Smooth muscle cell (in vitro differentiated cells): ENCODE results near the gene PRRT3. TPM values are rescaled to one million over a fixed set of nuclear protein-coding genes. Genes with fewer than 3 reads are reported as not detected.

ENCODE experiments used
- DNase-seq: peaks from one replicate; lab custom pipeline; 2025; ENCODE audit not compliant: unreplicated experiment; lab: John Stamatoyannopoulos, UW
- H2AFZ ChIP-seq: fragments of 200-600 bp; sonication (generic); 2 replicates; pipeline ENCODE4 v1.6.0; 2016; ENCODE audit warnings: antibody characterized with exemption, low read depth, mild to moderate bottlenecking
- H3F3A ChIP-seq: fragments of 200-600 bp; sonication (generic); 2 replicates; pipeline ENCODE4 v1.6.0; 2017; ENCODE audit warnings: antibody characterized with exemption, low read depth
- H3K27ac ChIP-seq: fragments of 200-600 bp; sonication (generic); 2 replicates; pipeline ENCODE4 v1.5.1; 2016; ENCODE audit warnings: low read depth, mild to moderate bottlenecking
- H3K27me3 ChIP-seq: fragments of 200-600 bp; sonication (generic); 2 replicates; pipeline ENCODE4 v1.6.1; 2016; ENCODE audit warnings: low read depth, mild to moderate bottlenecking
- H3K36me3 ChIP-seq: fragments of 200-600 bp; sonication (generic); 2 replicates; pipeline ENCODE4 v1.5.1; 2016; ENCODE audit warnings: low read depth
- H3K4me1 ChIP-seq: fragments of 200-600 bp; sonication (generic); 2 replicates; pipeline ENCODE4 v1.5.1; 2016; ENCODE audit warnings: low read depth
- H3K4me2 ChIP-seq: fragments of 200-600 bp; sonication (generic); 2 replicates; pipeline ENCODE4 v1.6.0; 2016; ENCODE audit warnings: mild to moderate bottlenecking
- H3K4me3 ChIP-seq: fragments of 200-600 bp; sonication (generic); 2 replicates; pipeline ENCODE4 v1.5.1; 2016; ENCODE audit warnings: mild to moderate bottlenecking
- H3K79me2 ChIP-seq: fragments of 200-600 bp; sonication (generic); 2 replicates; pipeline ENCODE4 v1.6.0; 2016; ENCODE audit warnings: low read depth, mild to moderate bottlenecking
- H3K9ac ChIP-seq: fragments of 200-600 bp; sonication (generic); 2 replicates; pipeline ENCODE4 v1.6.0; 2016; ENCODE audit warnings: low read depth
- H3K9me3 ChIP-seq: fragments of 200-600 bp; sonication (generic); replicated peaks from 2 replicates; pipeline ENCODE4 v1.5.1; 2016; ENCODE audit warnings: low read depth
- H4K20me1 ChIP-seq: fragments of 200-600 bp; sonication (generic); 2 replicates; pipeline ENCODE4 v1.6.0; 2016; ENCODE audit warnings: low read depth
- CTCF ChIP-seq: fragments of 200-600 bp; sonication (generic); IDR thresholded peaks from 2 replicates; pipeline ENCODE4 v1.5.1; 2017; ENCODE audit warnings: borderline replicate concordance, mild to moderate bottlenecking, antibody characterized with exemption; ENCODE audit not compliant: insufficient read depth, poor library complexity, severe bottlenecking
- WGBS: methylation state at CpG from one replicate; pipeline ENCODE4 v1.1.7; 2016; ENCODE audit warnings: low lambda C conversion rate; 5-methylcytosine and 5-hydroxymethylcytosine counted together
- polyA plus RNA-seq: library from polyadenylated mRNA; unstranded; fragments of >200 nt; fragmentation: Nextera tagmentation; extraction: Ambion mirVana; gene quantifications from 2 replicates; pipeline ENCODE4 v1.2.1, GENCODE V29; 2016
- total RNA-seq: library from RNA; depleted of rRNA; stranded (reverse); fragments of >200 nt; gene quantifications from 2 replicates; pipeline ENCODE4 v1.2.3, GENCODE V29; 2014

PRRT3 gene
- total and polyA plus RNA-seq, 2 experiments from 2014 or later, result 1.3 to 2.4 TPM

- H3K27me3 ChIP-seq, result no peaks in the 10 kb centered on the region
- H3K4me3 ChIP-seq, result no peak overlapping the region
Observed at GRCh38 chr3:9949115-9949514, 3.1 kb downstream of the PRRT3 start.

DNA sequence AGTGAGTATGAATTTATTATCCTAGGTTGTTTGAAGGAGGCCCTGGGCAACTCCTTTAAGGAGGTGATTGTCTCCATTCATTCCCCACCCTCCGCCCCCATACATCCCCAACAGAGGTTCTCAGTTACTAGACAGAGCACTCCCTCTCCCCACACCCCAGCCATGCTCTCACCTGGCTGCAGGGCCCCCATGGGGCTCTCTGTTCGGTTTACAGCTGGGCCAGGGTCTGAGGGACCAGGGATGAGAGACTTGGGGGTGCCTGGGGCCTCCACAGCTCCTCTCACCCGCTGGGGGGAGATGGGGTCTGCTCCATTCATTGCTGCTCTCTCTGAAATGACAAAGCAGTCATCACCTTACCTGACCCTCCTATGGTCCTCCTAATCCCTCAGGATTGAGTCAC, 3.6 kb downstream of the PRRT3 start:
- no peak overlapping the region for H3K27ac ChIP-seq
- H3K4me2 ChIP-seq, result no peak overlapping the region
- H3K27me3 ChIP-seq, result no peaks in the 10 kb centered on the region
- H3K9ac ChIP-seq, result no peak overlapping the region
- no peak for TF ChIP-seq CTCF
- WGBS, result 96% methylated on average over 3 of the region's 3 CpGs
- no peaks in the 10 kb centered on the region for H4K20me1 ChIP-seq
- no peaks in the 10 kb centered on the region for H3K79me2 ChIP-seq
- no peak overlapping the region for H3K4me3 ChIP-seq
- no peaks in the 10 kb centered on the region for H3K36me3 ChIP-seq
- no peak overlapping the region for H2AFZ ChIP-seq
- H3K4me1 ChIP-seq, result peaks cover 6% of the 10 kb centered on the region
- no peaks in the 10 kb centered on the region for H3K9me3 ChIP-seq
- H3F3A ChIP-seq, result peaks cover 12% of the 10 kb centered on the region
- no peak for DNase-seq

More at GRCh38 chr3:9949115-9949514, 3.1 kb downstream of the PRRT3 start:
- Histone ChIP-seq H3K4me1 (peaks cover 6% of the 10 kb centered on the region), H2AFZ (no peak overlapping the region), H3K36me3 (no peaks in the 10 kb centered on the region), H3K4me2 (no peak overlapping the region), H3F3A (peaks cover 12% of the 10 kb centered on the region), H3K27ac (no peak overlapping the region), H3K9me3 (no peaks in the 10 kb centered on the region), H3K9ac (no peak overlapping the region), H3K79me2 (no peaks in the 10 kb centered on the region), H4K20me1 (no peaks in the 10 kb centered on the region)
- 98% methylated on average over 7 of the region's 7 CpGs for WGBS
- no peak for TF ChIP-seq CTCF
- DNase-seq, result no peak

DNA sequence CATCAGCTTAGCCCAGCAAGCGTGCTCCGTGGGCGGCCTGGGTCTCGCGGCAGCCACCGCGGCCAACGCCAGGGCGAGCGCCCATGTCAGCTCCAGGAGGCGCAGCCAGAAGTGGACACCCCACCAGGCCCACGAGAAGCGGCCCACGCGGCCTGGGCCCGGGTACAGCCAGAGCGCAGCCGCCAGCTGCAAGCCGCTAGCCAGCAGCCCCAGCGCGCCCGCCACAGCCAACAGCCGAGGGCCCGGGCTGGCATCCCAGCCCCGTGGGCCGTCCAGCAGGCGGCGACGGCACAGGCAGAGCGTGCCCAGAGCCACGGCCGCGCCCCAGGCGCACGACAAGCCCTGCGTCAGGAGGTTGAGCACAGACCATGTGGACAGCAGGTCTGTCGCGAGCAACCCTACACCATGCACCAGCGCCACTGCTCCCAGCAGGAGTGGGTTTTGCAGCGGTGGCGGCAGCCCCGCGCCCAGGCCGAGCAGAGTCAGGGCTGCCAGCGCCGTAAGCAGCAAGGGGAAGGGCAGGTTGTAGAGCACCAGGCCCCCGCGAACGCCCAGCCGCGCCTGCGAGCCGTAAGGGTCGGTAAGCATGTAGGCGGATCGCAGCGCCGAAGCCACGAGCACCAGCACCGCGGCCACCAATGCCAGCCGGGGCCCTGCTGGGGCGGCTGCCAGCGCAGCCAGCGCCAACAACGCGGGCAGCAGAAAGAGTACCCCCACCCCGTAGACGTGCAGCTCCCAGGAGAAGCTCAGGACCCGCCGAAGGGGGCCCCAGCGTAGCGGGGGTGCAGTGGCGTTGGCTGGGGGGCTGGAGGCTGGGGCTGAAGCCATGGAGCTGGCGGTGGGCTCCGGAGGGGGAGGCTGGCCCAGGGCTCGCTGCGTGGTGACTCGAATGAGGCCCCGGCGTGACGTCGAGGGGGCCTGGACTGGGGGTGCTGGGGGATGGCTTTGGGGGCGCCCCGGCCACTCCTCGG, 4.9 kb downstream of the PRRT3 start:
- Histone ChIP-seq H3K9ac (no peak overlapping the region), H3K4me3 (peak overlapping the region; percentile 54), H2AFZ (peak overlapping the region; percentile 83), H3K27me3 (no peaks in the 10 kb centered on the region), H3K9me3 (no peaks in the 10 kb centered on the region), H3F3A (peaks cover 12% of the 10 kb centered on the region), H3K27ac (no peak overlapping the region), H3K4me2 (peak overlapping the region; percentile 97), H4K20me1 (no peaks in the 10 kb centered on the region), H3K36me3 (no peaks in the 10 kb centered on the region), H3K79me2 (no peaks in the 10 kb centered on the region), H3K4me1 (peaks cover 6% of the 10 kb centered on the region)
- DNase-seq, result peak; percentile 53
- peak; percentile 59 for TF ChIP-seq CTCF
- WGBS, result 11% methylated on average over 66 of the region's 86 CpGs
